Cardiac fibroblast (primary cell): ENCODE data around the gene GPR78.
A peak's percentile ranks its signal among the peaks of the same experiment; 100 is the strongest.

ENCODE experiments used
- DNase-seq, 2 donors: peaks; one replicate each; pipeline versions ENCODE4 v3.0.0 to v3.0.0-alpha.2; 2010; ENCODE audit warnings: low read depth in 2 of 2
- H3K4me3 ChIP-seq, 2 donors: replicated peaks in 1 of 2; 1 replicate in 1 of 2; 2 replicates in 1 of 2; pipeline ENCODE4 v1.5.1; 2011; ENCODE audit warnings: low read depth in 2 of 2, low read length in 2 of 2, mild to moderate bottlenecking in 2 of 2, moderate library complexity in 1 of 2
- CTCF ChIP-seq: IDR thresholded peaks from one replicate; pipeline ENCODE4 v1.5.1; 2011; ENCODE audit warnings: low read depth, mild to moderate bottlenecking, low read length, inconsistent platforms

Gene GPR78

GRCh38 chr4:8537041-8537461, 43.1 kb upstream of the GPR78 start:
- no peak overlapping the region for H3K4me3 ChIP-seq
- DNase-seq: peak; percentile 74 to 90
- no peak for TF ChIP-seq CTCF

GRCh38 chr4:8538076-8538702, 42.0 kb upstream of the GPR78 start:
- H3K4me3 ChIP-seq: no peak overlapping the region
- no peak for DNase-seq
- TF ChIP-seq CTCF: no peak

GRCh38 chr4:8538703-8539567, 41.3 kb upstream of the GPR78 start:
- DNase-seq: peak in 1 of 2 donors; percentile 84
- no peak overlapping the region for H3K4me3 ChIP-seq
- TF ChIP-seq CTCF: no peak

- TF ChIP-seq CTCF: no peak
- H3K4me3 ChIP-seq: no peak overlapping the region
- no peak for DNase-seq
Measured at GRCh38 chr4:8539661-8540060, 40.5 kb upstream of the GPR78 start.

GRCh38 chr4:8540072-8540471, 40.1 kb upstream of the GPR78 start:
- no peak for DNase-seq
- no peak overlapping the region for H3K4me3 ChIP-seq
- no peak for TF ChIP-seq CTCF

GRCh38 chr4:8540586-8540985, 39.6 kb upstream of the GPR78 start:
- no peak for TF ChIP-seq CTCF
- DNase-seq: no peak
- H3K4me3 ChIP-seq: no peak overlapping the region
